Measurements from ENCODE around the gene SIX1.

The SIX1 gene

GRCh38 chr14:60654334-60654821 lies 5.1 kb upstream of the SIX1 start:
- Histone ChIP-seq H3K27ac (no peak overlapping the region), H3K27me3 (replicated peaks) (no peaks in the 10 kb centered on the region), H3K36me3 (replicated peaks) (no peaks in the 10 kb centered on the region), H3K4me3 (ENCODE audit: low read depth, low read length) (no peak overlapping the region)
- no peak for DNase-seq
- TF ChIP-seq CTCF (IDR thresholded peaks at IDR 0.05; ENCODE audit: low read depth, low read length, missing control alignments): no peak
- in situ Hi-C loops (cut with HindIII; ENCODE audit: low pct_ligation_motif_present, low sequenced_read_pairs): no loop called here

GRCh38 chr14:60653701-60654161 lies 4.5 kb upstream of the SIX1 start:
- Histone ChIP-seq H3K4me3 (ENCODE audit: low read depth, low read length) (no peak overlapping the region), H3K36me3 (replicated peaks) (no peaks in the 10 kb centered on the region), H3K27me3 (replicated peaks) (no peaks in the 10 kb centered on the region), H3K27ac (no peak overlapping the region)
- no peak for DNase-seq
- in situ Hi-C loops (cut with HindIII; ENCODE audit: low pct_ligation_motif_present, low sequenced_read_pairs): no loop called here
- peak; percentile 7 for TF ChIP-seq CTCF (IDR thresholded peaks at IDR 0.05; ENCODE audit: low read depth, low read length, missing control alignments)

GRCh38 chr14:60652674-60653651 lies 3.7 kb upstream of the SIX1 start:
- Histone ChIP-seq H3K36me3 (replicated peaks) (no peaks in the 10 kb centered on the region), H3K27me3 (replicated peaks) (no peaks in the 10 kb centered on the region), H3K27ac (no peak overlapping the region), H3K4me3 (ENCODE audit: low read depth, low read length) (peak overlapping the region; percentile 37)
- no peak for TF ChIP-seq CTCF (IDR thresholded peaks at IDR 0.05; ENCODE audit: low read depth, low read length, missing control alignments)
- in situ Hi-C loops (cut with HindIII; ENCODE audit: low pct_ligation_motif_present, low sequenced_read_pairs): no loop called here
- no peak for DNase-seq

- Histone ChIP-seq H3K27me3 (replicated peaks) (no peaks in the 10 kb centered on the region), H3K4me3 (ENCODE audit: low read depth, low read length) (peak overlapping the region; percentile 26), H3K36me3 (replicated peaks) (no peaks in the 10 kb centered on the region), H3K27ac (no peak overlapping the region)
- no peak for DNase-seq
- in situ Hi-C loops (cut with HindIII; ENCODE audit: low pct_ligation_motif_present, low sequenced_read_pairs): no loop called here
- no peak for TF ChIP-seq CTCF (IDR thresholded peaks at IDR 0.05; ENCODE audit: low read depth, low read length, missing control alignments)
These were observed 2.8 kb upstream of the SIX1 start for GRCh38 chr14:60651796-60652673.

GRCh38 chr14:60651086-60651795 lies 2.0 kb upstream of the SIX1 start:
- in situ Hi-C loops (cut with HindIII; ENCODE audit: low pct_ligation_motif_present, low sequenced_read_pairs): no loop called here
- H3K36me3 ChIP-seq (replicated peaks): no peaks in the 10 kb centered on the region
- no peak for TF ChIP-seq CTCF (IDR thresholded peaks at IDR 0.05; ENCODE audit: low read depth, low read length, missing control alignments)
- no peaks in the 10 kb centered on the region for H3K27me3 ChIP-seq (replicated peaks)
- H3K27ac ChIP-seq: no peak overlapping the region
- no peak for DNase-seq
- no peak overlapping the region for H3K4me3 ChIP-seq (ENCODE audit: low read depth, low read length)

Measured in brain microvascular endothelial cell (primary cell).